GM18909 (cell line): Measurements from ENCODE around the gene EXOC3L4.
A peak's percentile ranks its signal among the peaks of the same experiment; 100 is the strongest.

Experiments used
- ATAC-seq: cut with Tn5 transposase; IDR thresholded peaks from one replicate; pipeline ENCODE4 v1.9.1; 2021; ENCODE audit warnings: mild to moderate bottlenecking; ENCODE audit not compliant: unreplicated experiment, poor library complexity

EXOC3L4 gene

DNA sequence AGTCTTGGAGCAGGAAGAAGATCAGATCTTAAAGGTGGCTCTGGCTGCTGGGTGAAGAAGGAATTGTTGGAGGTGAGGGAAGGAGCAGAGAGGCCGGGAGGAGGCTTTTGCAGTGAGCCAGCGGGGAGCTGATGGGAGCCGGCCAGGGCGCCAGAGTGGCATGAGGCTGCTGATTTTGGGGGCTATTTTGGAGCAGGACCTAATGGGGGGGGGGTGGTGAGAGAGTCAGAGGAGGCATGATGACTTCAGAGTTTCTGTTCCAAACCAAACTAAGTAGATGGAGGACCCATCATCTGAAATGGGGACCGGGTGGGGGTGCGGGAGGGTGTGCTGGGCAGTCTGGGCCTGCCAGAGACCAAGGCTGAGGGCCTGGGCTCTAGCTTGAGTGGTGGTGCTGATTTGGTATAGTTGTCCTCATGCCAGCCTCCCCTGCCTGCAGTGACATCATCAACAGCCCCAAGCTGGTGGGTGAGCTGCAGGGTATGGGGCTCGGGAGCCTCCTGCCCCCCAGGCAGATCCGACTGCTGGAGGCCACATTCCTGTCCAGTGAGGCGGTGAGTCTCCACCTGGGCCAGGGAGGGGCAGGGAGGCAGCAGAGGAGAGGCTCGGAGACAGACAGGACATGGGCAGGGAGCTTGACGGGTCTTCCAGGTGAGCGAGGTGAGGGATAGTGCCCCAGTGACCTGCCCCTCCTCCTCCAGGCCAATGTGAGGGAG, 34.9 kb downstream of the EXOC3L4 start:
- no peak for ATAC-seq

GRCh38 chr14:103130017-103130764, 35.7 kb downstream of the EXOC3L4 start:
- ATAC-seq = no peak

DNA sequence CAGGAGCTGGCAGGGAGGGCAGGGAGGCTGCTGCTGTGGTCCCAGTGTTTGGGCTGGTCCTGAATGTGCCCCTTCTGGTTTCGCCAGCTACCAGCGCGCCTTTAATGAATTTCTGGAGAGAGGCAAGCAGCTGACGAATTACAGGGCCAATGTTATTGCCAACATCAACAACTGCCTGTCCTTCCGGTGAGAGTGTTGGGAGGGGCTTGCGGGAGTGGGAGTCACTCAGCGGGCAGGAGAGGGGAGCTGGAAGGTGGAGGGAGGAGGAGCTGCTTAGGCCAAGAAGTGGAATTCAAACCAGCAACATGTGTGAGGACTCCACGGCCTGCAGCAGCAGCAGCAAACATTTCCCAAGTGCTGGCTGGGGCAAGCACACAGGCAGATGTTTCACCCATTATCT, 36.4 kb downstream of the EXOC3L4 start:
- ATAC-seq = no peak

GRCh38 chr14:103131580-103131979, 37.1 kb downstream of the EXOC3L4 start:
- no peak for ATAC-seq

DNA sequence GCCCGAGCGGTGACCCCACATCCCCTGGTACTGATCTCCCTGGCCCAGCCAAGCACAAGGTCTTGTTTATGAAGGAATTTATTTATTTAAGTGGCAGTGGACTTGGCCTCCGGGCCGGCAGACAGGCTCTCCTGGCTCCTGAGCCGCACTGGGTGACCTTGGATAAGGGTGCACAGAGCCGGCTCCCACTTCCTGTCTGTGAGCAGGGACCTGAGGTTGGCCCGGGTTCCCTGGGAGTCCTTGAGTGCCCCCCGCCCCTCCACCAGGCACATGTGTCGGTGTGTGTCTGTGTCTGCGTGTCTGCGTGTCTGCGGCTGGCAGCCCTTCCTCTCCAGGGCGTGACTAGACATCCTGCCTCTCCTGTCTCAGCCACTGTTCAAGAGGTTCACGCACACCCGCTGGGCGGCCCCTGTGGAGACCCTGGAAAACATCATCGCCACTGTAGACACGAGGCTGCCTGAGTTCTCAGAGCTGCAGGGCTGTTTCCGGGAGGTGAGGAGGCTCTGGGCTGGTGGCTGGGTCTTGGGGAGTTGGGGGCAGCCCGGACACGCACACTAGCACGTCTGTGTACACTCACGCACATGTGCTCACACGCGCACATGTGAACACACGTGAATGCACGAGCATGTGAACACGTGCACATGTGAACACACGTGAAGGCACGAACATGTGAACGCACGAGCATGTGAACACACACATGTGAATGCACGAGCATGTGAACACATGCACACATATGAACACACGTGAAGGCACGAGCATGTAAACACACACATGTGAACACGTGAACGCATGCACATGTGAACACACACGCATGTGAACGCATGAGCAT, 38.1 kb downstream of the EXOC3L4 start:
- ATAC-seq = no peak

DNA sequence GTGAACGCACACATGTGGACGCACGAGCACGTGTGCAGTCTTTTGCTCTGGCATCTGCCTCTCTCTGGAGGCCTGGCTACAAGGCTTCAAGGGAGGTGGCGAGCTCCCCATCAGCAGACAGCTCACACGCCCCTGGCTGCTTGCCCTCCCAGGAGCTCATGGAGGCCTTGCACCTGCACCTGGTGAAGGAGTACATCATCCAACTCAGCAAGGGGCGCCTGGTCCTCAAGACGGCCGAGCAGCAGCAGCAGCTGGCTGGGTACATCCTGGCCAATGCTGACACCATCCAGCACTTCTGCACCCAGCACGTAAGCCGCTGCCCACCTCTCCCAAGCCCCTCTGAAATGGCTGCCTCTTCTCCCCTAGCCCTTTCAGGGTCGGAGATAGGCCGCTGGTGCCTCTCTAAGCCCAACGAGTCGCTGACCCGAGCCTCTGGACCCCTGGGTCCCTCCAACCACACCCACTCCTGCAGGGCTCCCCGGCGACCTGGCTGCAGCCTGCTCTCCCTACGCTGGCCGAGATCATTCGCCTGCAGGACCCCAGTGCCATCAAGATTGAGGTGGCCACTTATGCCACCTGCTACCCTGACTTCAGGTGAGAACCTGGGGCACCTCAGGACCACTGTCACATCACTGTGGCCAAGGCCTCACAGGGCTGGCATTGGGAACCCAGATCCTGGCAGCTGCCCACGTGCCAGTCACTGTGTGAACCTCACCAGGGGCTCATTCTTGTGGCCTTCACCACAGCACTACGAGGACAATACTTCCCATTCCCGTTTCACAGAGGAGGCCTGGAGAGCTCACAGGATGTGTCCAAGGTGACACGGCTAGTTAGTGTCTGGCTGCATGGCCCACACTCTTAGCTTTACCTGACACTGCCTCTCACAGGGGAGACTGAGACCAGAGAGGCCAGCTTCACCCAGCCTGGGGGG, 39.0 kb downstream of the EXOC3L4 start:
- ATAC-seq = no peak

- no peak for ATAC-seq
Observed at GRCh38 chr14:103134405-103134804, 39.9 kb downstream of the EXOC3L4 start.

DNA sequence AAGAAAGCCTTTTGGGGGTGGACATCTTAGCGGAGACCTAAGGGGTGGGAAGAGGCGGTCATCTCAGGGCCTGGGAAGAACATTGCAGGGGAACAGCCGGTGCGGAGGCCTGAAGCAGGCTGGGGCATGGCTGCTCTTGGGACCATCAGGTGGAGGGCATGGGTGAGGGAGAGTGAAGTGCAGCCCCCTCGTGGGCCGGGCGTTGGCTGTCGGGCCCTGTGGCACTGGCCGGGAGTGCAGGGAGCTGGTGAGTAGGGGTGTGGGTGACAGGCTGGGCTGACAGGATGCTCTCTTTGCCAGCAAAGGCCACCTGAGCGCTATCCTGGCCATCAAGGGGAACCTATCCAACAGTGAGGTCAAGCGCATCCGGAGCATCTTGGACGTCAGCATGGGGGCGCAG, 40.4 kb downstream of the EXOC3L4 start:
- ATAC-seq = no peak

DNA sequence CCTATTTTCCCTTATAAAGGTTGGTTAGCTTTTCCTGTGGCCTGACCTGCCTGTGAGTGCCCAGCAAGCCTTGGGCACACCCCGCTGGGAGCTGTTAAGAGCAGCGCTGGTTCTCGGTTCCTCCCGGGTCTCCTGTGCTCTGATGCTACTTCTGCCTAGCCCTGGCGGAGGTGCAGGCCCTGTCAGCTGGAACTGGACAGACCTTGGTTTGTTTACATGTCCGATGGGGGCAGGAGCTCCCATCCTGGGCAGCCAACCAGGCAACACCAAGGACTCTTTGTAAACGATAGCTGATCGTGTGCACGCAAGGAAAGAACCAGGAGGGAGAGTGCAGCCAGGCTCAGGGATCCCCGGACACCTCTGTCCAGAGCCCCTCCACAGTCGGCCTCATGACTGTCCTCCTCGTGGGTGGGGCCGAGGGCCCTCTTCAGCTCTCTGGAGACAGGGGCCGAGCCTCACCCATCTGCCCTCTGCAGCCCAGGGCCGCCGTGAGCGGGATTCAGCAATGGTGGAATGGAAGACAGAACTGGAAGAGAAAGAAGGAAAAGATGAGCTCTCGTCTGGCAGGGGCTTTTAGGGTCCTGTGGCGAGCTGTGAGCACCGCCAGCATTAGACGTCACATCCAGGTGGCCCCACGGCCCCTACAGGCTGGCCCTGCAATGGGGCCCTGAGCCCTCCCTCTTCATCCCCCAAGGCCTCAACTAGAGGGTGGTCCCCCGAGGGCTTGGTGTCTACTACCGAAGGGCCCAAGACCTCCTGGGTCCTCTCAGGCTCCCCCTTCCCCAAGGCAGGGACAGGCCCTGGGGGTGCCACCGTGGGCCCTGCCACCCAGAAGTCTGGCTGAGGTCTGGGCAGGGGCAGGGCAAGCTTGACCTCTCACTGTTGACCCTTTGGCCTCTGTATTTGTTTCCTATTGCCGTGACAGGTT, 41.1 kb downstream of the EXOC3L4 start:
- no peak for ATAC-seq

DNA sequence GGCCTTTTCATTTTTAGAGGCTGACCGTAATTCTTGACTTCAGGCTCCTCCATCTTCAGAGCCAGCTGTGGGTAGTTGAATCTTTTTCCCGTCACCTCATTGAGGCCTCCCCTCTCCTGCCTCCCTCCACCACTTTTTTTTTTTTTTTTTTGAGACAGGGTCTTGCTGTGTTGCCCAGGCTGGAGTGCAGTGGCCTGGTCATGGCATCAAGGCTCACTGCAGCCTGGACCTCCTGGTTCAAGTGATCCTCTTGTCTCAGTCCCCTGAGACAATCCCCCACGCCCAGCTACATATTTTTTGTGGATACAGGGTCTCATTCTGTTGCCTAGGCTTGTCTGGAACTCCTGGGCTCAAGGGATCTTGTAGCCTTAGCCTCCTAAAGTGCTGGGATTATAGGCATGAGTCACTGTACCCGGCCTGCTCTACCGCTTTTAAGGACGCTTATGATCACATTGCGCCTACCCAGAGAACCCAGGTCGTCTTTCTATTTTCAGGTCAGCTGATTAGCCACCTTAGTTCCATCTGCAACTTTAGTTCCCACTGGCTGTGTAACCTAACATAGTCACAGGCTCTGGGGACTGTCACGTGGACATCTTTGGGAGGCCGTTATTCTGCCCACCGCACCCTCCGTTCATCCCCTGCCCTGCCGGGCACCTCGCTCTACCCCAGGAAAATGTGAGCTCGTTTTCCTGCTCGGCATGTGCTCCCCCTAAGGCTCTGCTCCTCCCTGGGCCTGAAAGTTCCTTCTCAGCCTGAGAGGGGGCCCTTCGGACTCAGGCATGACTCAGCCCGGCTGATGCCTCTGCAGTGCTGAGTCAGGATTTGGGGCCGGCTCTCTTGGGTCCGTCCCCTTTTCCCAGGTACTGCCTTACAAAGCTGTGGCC, 42.1 kb downstream of the EXOC3L4 start:
- no peak for ATAC-seq

GRCh38 chr14:103137689-103138300, 43.3 kb downstream of the EXOC3L4 start:
- no peak for ATAC-seq

DNA sequence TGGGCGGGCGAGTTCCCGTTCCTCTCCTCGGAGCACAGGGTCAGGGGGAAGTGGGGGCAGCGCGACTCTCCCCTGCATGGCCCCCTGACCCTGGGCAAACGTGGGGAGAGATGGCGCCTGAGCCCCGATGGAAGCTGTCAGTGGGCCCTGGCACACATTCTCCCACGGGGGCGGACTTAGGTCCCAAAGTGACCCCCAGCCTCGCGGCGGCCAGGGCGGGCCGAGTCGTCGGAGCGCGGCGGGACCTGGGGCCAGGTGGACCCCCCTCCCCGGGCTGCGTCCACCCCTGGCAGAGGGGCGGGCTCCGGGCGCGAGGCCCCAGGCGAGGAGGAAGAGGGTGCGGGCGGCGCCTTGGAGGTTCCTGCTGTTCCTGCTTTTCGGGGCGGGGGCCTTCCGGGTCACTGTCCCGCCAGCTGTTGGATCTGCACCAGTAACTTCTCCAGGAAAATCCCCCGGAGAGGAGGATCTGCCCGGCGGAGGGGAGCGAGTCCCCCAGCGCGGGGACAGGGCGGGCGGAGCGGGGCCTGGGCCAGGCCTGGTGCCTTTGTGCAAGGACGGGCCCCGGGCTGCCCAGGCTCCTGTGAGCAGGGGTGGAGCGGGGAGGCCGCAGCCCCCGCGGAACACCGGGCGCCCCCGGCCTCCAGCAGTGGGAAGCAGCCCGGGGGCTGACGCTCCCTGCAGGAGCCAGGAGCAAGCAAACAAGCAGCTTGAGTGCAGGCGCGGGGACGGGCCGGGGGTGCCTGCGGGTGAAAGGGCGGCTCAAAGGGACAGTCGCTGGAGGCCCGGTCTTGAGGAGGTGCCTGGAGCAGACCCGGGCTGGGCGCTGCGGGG, 44.0 kb downstream of the EXOC3L4 start:
- ATAC-seq = no peak

DNA sequence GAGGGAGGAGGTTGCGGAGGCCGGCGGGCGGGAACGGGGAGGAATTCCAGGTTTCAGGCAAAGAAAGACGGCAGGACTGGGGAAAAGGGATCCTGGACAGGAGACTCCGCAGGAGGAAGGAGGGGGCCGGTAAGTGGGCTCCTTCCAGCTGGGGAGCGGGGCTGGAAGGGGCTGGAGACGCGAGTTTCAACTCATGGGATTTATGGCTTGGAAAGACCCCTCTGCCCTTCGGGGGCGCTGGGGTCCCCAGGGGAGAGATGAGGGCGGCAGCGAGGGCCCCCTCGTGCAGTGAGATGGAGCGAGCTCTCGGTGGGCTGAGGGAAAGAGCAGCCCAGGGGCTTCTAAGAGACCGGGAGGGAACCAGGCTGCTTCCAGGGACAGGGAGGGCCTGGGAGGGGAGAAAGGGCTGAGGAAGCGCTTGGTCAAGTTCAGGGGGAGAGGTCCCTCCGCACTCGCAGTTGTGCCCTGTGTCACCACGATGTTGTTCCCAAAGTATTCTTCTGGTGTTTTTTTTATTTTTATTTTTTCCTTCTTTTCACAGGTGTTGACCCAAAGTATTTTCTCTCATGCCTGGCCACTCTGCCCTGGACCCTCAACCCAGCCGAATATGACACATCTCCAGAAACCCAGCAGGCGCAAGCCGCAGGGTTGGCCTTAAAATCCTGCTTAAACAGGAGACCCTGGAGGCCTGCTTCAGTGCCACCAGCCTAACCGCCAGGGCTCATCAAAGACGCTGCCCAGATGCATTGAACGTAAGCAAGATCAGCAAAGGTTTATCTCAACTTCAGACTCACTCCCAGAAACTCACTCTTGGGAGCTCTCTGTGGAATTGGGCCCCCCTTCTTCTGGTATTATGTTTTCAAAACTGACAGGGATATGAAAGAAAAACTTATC, 44.9 kb downstream of the EXOC3L4 start:
- ATAC-seq = no peak

GRCh38 chr14:103140316-103141109, 46.0 kb downstream of the EXOC3L4 start:
- ATAC-seq = peak; percentile 51
